Neural progenitor cell (in vitro differentiated cells): Measurements from ENCODE around the gene KLF4. TPM values are rescaled to one million over a fixed set of nuclear protein-coding genes. Genes with fewer than 3 reads are reported as not detected.

Source experiments
- DNase-seq: peaks from one replicate; pipeline ENCODE4 v3.0.0-alpha.2; 2016; ENCODE audit warnings: low spot score
- H2AFZ ChIP-seq: fragments of 200-600 bp; sonication (generic); replicated peaks from 2 replicates; pipeline ENCODE4 v1.6.1; 2016; ENCODE audit warnings: antibody characterized with exemption
- H3F3A ChIP-seq: fragments of 200-600 bp; sonication (generic); 2 replicates; pipeline ENCODE4 v1.6.1; 2016; ENCODE audit warnings: antibody characterized with exemption, low read depth
- H3K27ac ChIP-seq: fragments of 200-600 bp; sonication (generic); 2 replicates; pipeline ENCODE4 v1.5.1; 2016; ENCODE audit warnings: mild to moderate bottlenecking
- H3K27me3 ChIP-seq: fragments of 200-600 bp; sonication (generic); 2 replicates; pipeline ENCODE4 v1.6.1; 2016; ENCODE audit warnings: mild to moderate bottlenecking, moderate library complexity
- H3K36me3 ChIP-seq: fragments of 200-600 bp; sonication (generic); 2 replicates; pipeline ENCODE4 v1.5.1; 2016
- H3K4me1 ChIP-seq: fragments of 200-600 bp; sonication (generic); 2 replicates; pipeline ENCODE4 v1.6.1; 2016; ENCODE audit warnings: mixed run types
- H3K4me2 ChIP-seq: fragments of 200-600 bp; sonication (generic); 2 replicates; pipeline ENCODE4 v1.6.1; 2016
- H3K4me3 ChIP-seq: fragments of 200-600 bp; sonication (generic); 2 replicates; pipeline ENCODE4 v1.5.1; 2016
- H3K79me2 ChIP-seq: fragments of 200-600 bp; sonication (generic); 2 replicates; pipeline ENCODE4 v1.6.1; 2016; ENCODE audit warnings: low read depth
- H3K9ac ChIP-seq: fragments of 200-600 bp; sonication (generic); 2 replicates; pipeline ENCODE4 v1.6.1; 2016
- H3K9me3 ChIP-seq: fragments of 200-600 bp; sonication (generic); 2 replicates; pipeline ENCODE4 v1.5.1; 2016; ENCODE audit warnings: low read depth
- H4K20me1 ChIP-seq: fragments of 200-600 bp; sonication (generic); 2 replicates; pipeline ENCODE4 v1.6.1; 2016; ENCODE audit warnings: low read depth
- H3K27ac Mint-ChIP-seq: 3 replicates; pipeline ENCODE4 v1.8.0; 2021; ENCODE audit warnings: mixed read lengths
- H3K27me3 Mint-ChIP-seq: 2 replicates; pipeline ENCODE4 v1.8.0; 2022; ENCODE audit warnings: low read depth, mild to moderate bottlenecking, inconsistent platforms, moderate library complexity, mixed read lengths; ENCODE audit not compliant: insufficient read depth
- H3K36me3 Mint-ChIP-seq: 3 replicates; pipeline ENCODE4 v1.8.0; 2021; ENCODE audit warnings: mixed read lengths
- H3K4me1 Mint-ChIP-seq: 3 replicates; pipeline ENCODE4 v1.8.0; 2021; ENCODE audit warnings: mixed read lengths
- H3K4me3 Mint-ChIP-seq: 3 replicates; pipeline ENCODE4 v1.8.0; 2021; ENCODE audit warnings: mild to moderate bottlenecking, moderate library complexity, mixed read lengths
- H3K9me3 Mint-ChIP-seq: 3 replicates; pipeline ENCODE4 v1.8.0; 2020; ENCODE audit warnings: mixed read lengths
- CTCF ChIP-seq: fragments of 200-600 bp; sonication (generic); IDR thresholded peaks from 2 replicates; pipeline ENCODE4 v1.5.1; 2017; ENCODE audit warnings: antibody characterized with exemption, mild to moderate bottlenecking
- EZH2 ChIP-seq: fragments of 200-600 bp; sonication (generic); IDR thresholded peaks from 2 replicates; pipeline ENCODE4 v1.6.1; 2017; ENCODE audit warnings: antibody characterized with exemption, mild to moderate bottlenecking, moderate library complexity
- EZH2phosphoT487 ChIP-seq: fragments of 200-600 bp; sonication (generic); IDR thresholded peaks from 2 replicates; pipeline ENCODE4 v1.6.1; 2017; ENCODE audit warnings: antibody characterized with exemption
- total RNA-seq: library from RNA; depleted of rRNA; stranded (reverse); fragments of >200 nt; gene quantifications from 2 replicates; pipeline ENCODE4 v1.2.3, GENCODE V29; 2015; ENCODE audit warnings: low replicate concordance

KLF4 gene
- total RNA-seq, 1 donor from 2014 or later, result 0.51 TPM

DNA sequence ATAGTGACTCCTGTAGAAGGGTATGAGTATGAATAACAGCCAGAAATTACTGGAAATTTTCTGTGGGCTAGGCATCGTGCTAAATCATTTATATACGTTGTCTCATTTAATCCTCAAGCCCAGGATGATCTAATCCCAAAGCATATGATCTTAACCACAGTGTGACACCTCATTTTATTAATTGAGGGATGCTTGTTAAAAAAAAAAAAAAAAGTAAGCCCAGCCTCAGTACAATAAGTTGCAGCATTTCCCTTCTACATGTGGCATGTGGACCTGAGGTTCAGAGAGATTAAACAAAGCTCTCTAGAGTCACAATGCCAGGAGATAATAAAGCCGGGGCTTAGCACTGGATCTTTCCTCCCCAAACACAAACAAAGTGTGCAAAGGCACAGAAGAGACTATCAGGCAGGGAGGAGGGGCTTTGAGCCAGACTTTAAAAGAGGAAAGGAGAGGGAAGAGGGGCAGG is 49.5 kb downstream of the KLF4 start:
- peak; percentile 83 for DNase-seq
- Histone ChIP-seq H3K4me2 (peak overlapping the region; percentile 54), H3K9ac (no peak overlapping the region), H3K36me3 (no peaks in the 10 kb centered on the region), H3K9me3 (no peaks in the 10 kb centered on the region), H3K4me1 (peaks cover 29% of the 10 kb centered on the region), H3K27me3 (no peaks in the 10 kb centered on the region), H4K20me1 (no peaks in the 10 kb centered on the region), H3K79me2 (no peaks in the 10 kb centered on the region), H3K4me3 (no peak overlapping the region), H3F3A (peaks cover 16% of the 10 kb centered on the region), H2AFZ (no peak overlapping the region), H3K27ac (peak overlapping the region; percentile 42)
- TF ChIP-seq EZH2 (no peak), EZH2phosphoT487 (no peak), CTCF (no peak)
- no peak overlapping the region for H3K4me3 Mint-ChIP-seq
- peaks cover 10% of the 10 kb centered on the region for H3K4me1 Mint-ChIP-seq
- H3K9me3 Mint-ChIP-seq, result no peaks in the 10 kb centered on the region
- peaks cover 2% of the 10 kb centered on the region for H3K27me3 Mint-ChIP-seq
- H3K36me3 Mint-ChIP-seq, result no peaks in the 10 kb centered on the region
- H3K27ac Mint-ChIP-seq, result peak overlapping the region; percentile 64

GRCh38 chr9:107438211-107439031 is 51.1 kb downstream of the KLF4 start:
- H3K27ac Mint-ChIP-seq, result peak overlapping the region; percentile 79

GRCh38 chr9:107437716-107438115 is 51.9 kb downstream of the KLF4 start:
- Histone ChIP-seq H3K4me1 (peaks cover 29% of the 10 kb centered on the region), H3K4me2 (peak overlapping the region; percentile 45), H3K36me3 (no peaks in the 10 kb centered on the region), H3K9me3 (no peaks in the 10 kb centered on the region), H2AFZ (peak overlapping the region; percentile 45), H3K9ac (no peak overlapping the region), H4K20me1 (no peaks in the 10 kb centered on the region), H3K27ac (no peak overlapping the region), H3K79me2 (no peaks in the 10 kb centered on the region), H3K4me3 (no peak overlapping the region), H3K27me3 (no peaks in the 10 kb centered on the region), H3F3A (peaks cover 16% of the 10 kb centered on the region)
- Mint-ChIP-seq H3K27me3 (peaks cover 6% of the 10 kb centered on the region), H3K4me1 (peaks cover 10% of the 10 kb centered on the region), H3K36me3 (no peaks in the 10 kb centered on the region), H3K27ac (no peak overlapping the region), H3K9me3 (no peaks in the 10 kb centered on the region), H3K4me3 (no peak overlapping the region)
- DNase-seq, result peak; percentile 35
- TF ChIP-seq EZH2 (no peak), EZH2phosphoT487 (no peak), CTCF (no peak)

More at GRCh38 chr9:107438211-107439031, 51.1 kb downstream of the KLF4 start:
- peaks cover 16% of the 10 kb centered on the region for H3F3A ChIP-seq
- TF ChIP-seq EZH2 (no peak), CTCF (no peak), EZH2phosphoT487 (no peak)
- no peaks in the 10 kb centered on the region for H3K9me3 ChIP-seq
- peak; percentile 62 for DNase-seq
- no peaks in the 10 kb centered on the region for H3K79me2 ChIP-seq
- H3K27ac ChIP-seq, result peak overlapping the region; percentile 41
- H3K9me3 Mint-ChIP-seq, result no peaks in the 10 kb centered on the region
- no peaks in the 10 kb centered on the region for H3K36me3 Mint-ChIP-seq
- H3K36me3 ChIP-seq, result no peaks in the 10 kb centered on the region
- peaks cover 6% of the 10 kb centered on the region for H3K27me3 Mint-ChIP-seq
- H3K4me1 ChIP-seq, result peaks cover 29% of the 10 kb centered on the region
- peak overlapping the region; percentile 45 for H2AFZ ChIP-seq
- H3K4me3 ChIP-seq, result no peak overlapping the region
- peaks cover 10% of the 10 kb centered on the region for H3K4me1 Mint-ChIP-seq
- no peak overlapping the region for H3K4me3 Mint-ChIP-seq
- H3K9ac ChIP-seq, result no peak overlapping the region
- no peaks in the 10 kb centered on the region for H4K20me1 ChIP-seq
- no peaks in the 10 kb centered on the region for H3K27me3 ChIP-seq
- peak overlapping the region; percentile 45 for H3K4me2 ChIP-seq
